GM12873 (cell line): ENCODE measurements around the gene KPNA3.
A peak's percentile ranks its signal among the peaks of the same experiment; 100 is the strongest.

Experiments
- TF ChIP-seq, protein P1 (sequence below): IDR thresholded peaks from 2 replicates; pipeline ENCODE4 v1.5.1; 2012; ENCODE audit warnings: low read depth, mild to moderate bottlenecking, moderate library complexity, low read length, control low read depth; ENCODE audit not compliant: insufficient read depth; ENCODE audit errors: missing control alignments

Gene KPNA3

DNA sequence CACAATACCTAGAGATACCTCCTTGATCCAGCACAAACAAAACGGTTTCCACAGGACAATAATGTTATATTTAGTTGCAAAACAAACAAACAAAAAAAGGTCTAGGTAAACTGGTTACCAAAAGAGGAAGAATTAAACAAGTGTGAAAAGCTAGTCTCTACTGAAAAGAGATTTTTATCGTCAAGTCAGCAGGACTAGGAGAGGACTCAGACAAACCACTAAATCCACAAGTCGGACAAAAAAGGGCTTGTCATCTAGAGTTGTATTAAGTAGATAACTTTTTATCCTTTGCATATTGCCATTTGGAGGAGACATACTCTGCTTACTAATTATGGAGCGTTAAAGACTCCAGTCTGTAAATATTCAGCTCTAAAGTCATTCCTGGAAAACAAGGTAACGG lies 9.9 kb upstream of the KPNA3 start:
- TF ChIP-seq, protein P1, sequence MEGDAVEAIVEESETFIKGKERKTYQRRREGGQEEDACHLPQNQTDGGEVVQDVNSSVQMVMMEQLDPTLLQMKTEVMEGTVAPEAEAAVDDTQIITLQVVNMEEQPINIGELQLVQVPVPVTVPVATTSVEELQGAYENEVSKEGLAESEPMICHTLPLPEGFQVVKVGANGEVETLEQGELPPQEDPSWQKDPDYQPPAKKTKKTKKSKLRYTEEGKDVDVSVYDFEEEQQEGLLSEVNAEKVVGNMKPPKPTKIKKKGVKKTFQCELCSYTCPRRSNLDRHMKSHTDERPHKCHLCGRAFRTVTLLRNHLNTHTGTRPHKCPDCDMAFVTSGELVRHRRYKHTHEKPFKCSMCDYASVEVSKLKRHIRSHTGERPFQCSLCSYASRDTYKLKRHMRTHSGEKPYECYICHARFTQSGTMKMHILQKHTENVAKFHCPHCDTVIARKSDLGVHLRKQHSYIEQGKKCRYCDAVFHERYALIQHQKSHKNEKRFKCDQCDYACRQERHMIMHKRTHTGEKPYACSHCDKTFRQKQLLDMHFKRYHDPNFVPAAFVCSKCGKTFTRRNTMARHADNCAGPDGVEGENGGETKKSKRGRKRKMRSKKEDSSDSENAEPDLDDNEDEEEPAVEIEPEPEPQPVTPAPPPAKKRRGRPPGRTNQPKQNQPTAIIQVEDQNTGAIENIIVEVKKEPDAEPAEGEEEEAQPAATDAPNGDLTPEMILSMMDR: no peak

DNA sequence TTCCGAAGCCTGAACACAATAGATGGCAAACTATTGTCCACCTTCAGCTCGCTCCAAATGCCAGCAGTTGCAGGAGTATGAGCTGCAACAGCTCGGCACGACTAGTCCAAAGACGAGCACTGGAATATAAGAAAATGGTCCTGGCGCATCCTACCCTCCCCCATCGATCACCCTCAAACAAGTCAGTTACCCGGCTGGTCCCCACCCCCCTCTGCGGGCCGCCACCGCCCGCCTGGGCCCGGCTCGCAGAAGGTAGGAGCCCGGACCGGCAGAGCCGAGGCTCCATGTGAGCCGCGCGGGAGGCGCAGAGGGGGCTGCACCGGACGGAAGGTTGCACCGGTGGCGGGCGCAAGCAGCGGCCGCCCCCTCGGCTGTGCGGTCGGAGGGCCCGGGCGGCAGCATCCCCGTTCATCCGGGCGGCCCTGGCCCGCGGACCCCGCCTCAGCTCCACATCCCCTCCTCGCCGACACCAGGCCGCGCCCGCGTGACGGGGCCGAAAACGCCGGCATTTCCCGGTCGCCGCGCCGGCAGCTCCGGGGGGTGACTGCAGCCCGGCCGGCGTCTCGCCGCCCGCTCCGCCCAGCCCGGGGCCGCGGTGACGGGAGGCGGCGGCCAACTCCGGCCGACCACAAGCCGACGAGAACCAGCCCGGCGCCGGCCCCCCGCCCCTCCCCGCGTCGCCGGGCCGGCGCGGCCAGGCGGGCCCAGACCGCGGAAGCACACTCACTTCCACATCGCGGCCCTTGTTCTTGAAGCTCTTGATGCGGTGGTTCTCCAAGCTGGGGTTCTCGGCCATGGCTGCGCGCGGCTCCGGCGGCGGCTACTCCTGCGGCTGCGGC lies 552 bp downstream of the KPNA3 start:
- TF ChIP-seq, protein P1: no peak

DNA sequence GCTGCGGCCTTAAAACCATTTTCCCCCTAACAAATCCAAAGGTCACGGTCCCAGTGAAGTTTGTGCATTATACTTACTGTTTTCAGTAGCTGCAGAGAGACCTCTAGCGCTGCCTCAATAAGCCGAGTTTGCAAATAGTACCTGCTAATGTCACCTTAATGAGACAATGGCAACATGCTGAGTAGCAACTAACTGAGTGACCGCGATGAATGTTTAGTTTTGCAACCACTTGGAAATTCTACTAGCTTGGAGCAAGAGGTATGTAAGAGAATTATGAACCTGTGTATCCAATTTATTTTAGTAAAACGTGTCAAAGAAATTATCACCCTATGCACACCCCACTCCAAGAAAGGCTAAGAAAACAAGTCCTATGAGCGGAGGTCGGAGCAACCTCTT lies 1.2 kb downstream of the KPNA3 start:
- TF ChIP-seq, protein P1: peak; percentile 26

DNA sequence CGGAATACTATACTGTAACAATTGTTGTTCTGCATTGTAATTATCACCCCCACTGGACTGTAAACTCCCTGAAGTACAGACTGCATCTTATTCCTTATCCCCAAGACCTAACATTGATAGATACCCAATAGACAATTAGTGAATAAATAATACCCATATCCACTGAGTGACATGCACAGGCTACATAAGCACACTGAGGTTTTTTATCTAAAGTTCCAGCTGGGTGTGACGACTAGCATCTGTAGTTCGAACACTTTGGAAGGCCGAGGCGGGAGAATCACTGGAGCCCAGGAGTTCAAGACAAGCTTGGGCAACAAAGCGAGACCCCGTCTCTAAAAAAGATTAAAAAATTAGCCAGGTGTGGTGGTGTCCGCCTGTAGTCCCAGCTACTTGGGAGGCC lies 2.5 kb downstream of the KPNA3 start:
- TF ChIP-seq, protein P1: no peak

DNA sequence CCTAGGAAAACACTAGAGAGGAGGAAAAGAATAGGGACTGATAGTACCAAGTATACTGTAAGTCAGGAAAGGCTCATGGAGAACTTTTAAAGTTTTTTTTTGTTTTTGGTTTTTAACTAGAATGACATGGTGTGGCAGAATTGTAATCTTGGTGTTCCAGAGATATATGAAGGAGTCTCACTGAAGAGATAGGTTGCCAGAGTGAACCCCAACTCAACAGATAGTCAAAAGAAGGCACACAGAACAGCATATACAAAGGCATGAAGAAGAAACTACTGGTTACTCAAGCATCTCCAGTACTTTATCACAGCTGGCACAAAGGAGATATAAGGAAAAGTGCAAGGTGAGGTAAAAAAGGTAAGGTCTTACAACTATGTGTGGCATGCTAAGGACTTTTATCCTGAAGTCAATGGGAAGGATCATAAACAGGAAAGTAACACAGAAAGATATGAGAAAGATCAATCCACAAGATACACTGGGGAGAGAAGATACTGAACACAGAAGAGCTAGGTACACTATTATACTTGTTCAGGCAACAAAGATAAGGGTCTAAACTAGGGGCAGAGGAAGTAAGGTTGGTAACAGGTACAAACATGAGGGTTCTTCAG lies 6.0 kb downstream of the KPNA3 start:
- TF ChIP-seq, protein P1: no peak

DNA sequence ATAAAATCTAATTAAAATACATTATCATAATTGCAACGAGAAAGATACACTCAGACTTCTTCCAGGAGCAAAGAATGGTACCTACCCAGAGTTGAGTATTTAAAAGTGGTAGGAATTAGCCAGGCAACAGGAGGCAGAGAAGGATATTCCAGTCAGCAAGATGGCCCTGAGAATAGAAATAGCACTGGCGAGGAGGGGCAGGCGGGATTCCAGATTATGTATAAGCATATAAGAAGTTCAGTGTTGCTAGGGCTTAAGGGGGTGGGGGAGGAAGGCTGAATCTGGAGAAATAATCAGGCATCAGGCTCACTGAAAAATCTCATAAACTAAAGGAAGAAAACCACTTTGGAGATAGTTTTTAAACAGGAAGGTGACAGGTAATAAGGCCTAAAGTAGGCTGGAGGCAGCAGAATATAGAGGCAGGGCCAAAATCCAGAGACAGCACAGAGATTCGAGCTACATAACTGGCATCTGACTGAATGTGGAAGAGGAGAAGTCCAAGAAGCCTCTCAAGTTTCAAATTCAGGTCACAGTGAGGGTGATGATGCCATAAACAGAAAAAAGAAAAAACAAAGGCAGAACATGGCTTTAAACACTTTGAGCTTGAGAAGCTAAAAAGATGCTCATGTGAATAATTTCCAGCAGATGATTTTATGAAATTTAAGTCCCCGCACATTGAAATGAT lies 7.5 kb downstream of the KPNA3 start:
- TF ChIP-seq, protein P1: no peak

DNA sequence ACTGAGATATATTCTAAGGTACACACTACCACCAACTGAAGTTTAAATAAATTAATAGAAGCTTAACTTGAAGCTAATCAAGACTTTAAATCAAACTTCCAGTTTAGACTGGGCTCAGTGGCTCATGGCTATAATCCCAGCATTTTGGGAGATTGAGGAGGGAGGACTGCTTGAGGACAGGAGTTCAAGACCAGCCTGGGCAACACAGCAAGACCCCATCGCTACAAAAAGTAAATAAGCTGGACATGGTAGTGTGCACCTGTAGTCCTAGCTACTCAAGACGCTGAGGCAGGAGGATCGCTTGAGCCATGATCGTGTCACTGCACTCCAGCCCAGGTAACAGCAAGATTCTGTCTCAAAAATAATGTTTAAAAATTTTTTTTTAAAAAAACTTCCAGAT lies 8.6 kb downstream of the KPNA3 start:
- TF ChIP-seq, protein P1: no peak
